HFF-Myc (cell line): ENCODE results near the gene RNF150.
A peak's percentile ranks its signal among the peaks of the same experiment; 100 is the strongest.
"Not testable (repeated sequence)": the region's sequence is repeated elsewhere in the genome, so short reads cannot be mapped to it uniquely, and the experiment has no call there.

Experiments
- DNase-seq: peaks from one replicate; pipeline ENCODE4 v3.0.0-alpha.2; 2011; ENCODE audit warnings: low read depth; ENCODE audit errors: extremely low read depth
- H3K4me3 ChIP-seq: replicated peaks from 2 replicates; pipeline ENCODE4 v1.5.1; 2011; ENCODE audit warnings: low read depth, mild to moderate bottlenecking, control low read depth, low read length
- CTCF ChIP-seq: IDR thresholded peaks from 2 replicates; pipeline ENCODE4 v1.5.1; 2012; ENCODE audit warnings: mild to moderate bottlenecking, low read depth, low read length, control low read depth; ENCODE audit errors: missing control alignments

Gene RNF150

GRCh38 chr4:141169391-141169790, 36.1 kb upstream of the RNF150 start:
- no peak for TF ChIP-seq CTCF
- DNase-seq: no peak
- no peak overlapping the region for H3K4me3 ChIP-seq

- not testable (repeated sequence) for H3K4me3 ChIP-seq, DNase-seq
These were observed 31.7 kb upstream of the RNF150 start for GRCh38 chr4:141165001-141165400.

GRCh38 chr4:141159027-141159426, 25.8 kb upstream of the RNF150 start:
- H3K4me3 ChIP-seq: no peak overlapping the region
- no peak for TF ChIP-seq CTCF
- DNase-seq: no peak

GRCh38 chr4:141158219-141158618, 24.9 kb upstream of the RNF150 start:
- peak; percentile 14 for TF ChIP-seq CTCF
- no peak overlapping the region for H3K4me3 ChIP-seq
- no peak for DNase-seq

GRCh38 chr4:141155586-141155985, 22.3 kb upstream of the RNF150 start:
- no peak for TF ChIP-seq CTCF
- no peak overlapping the region for H3K4me3 ChIP-seq
- DNase-seq: no peak

- no peak overlapping the region for H3K4me3 ChIP-seq
- no peak for DNase-seq
- no peak for TF ChIP-seq CTCF
These were observed 21.5 kb upstream of the RNF150 start for GRCh38 chr4:141154725-141155124.

- no peak overlapping the region for H3K4me3 ChIP-seq
- no peak for TF ChIP-seq CTCF
- DNase-seq: no peak
These were observed 20.7 kb upstream of the RNF150 start for GRCh38 chr4:141153751-141154510.
